Stimulated activated naive CD8-positive, alpha-beta T cell treated with anti-CD3 and anti-CD28 coated beads, Interleukin-15, Interleukin-2, amounts not matched to agents 100 ng/mL and 50 ng/mL, for 24 hours (primary cell): ENCODE measurements around the gene FHAD1.
"Not testable (repeated sequence)": the region's sequence is repeated elsewhere in the genome, so short reads cannot be mapped to it uniquely, and the experiment has no call there.

Source experiments
- H3K27ac Mint-ChIP-seq: one replicate; pipeline ENCODE4 v1.8.0; 2021; ENCODE audit warnings: mild to moderate bottlenecking, mixed read lengths
- H3K27me3 Mint-ChIP-seq: one replicate; pipeline ENCODE4 v1.8.0; 2021; ENCODE audit warnings: mixed read lengths
- H3K36me3 Mint-ChIP-seq: one replicate; pipeline ENCODE4 v1.8.0; 2021; ENCODE audit warnings: low read depth, mixed read lengths
- H3K4me1 Mint-ChIP-seq: one replicate; pipeline ENCODE4 v1.8.0; 2021; ENCODE audit warnings: low read depth, mixed read lengths
- H3K4me3 Mint-ChIP-seq: one replicate; pipeline ENCODE4 v1.8.0; 2021; ENCODE audit warnings: mild to moderate bottlenecking, mixed read lengths
- H3K9me3 Mint-ChIP-seq: one replicate; pipeline ENCODE4 v1.8.0; 2021; ENCODE audit warnings: mixed read lengths

Gene FHAD1

DNA sequence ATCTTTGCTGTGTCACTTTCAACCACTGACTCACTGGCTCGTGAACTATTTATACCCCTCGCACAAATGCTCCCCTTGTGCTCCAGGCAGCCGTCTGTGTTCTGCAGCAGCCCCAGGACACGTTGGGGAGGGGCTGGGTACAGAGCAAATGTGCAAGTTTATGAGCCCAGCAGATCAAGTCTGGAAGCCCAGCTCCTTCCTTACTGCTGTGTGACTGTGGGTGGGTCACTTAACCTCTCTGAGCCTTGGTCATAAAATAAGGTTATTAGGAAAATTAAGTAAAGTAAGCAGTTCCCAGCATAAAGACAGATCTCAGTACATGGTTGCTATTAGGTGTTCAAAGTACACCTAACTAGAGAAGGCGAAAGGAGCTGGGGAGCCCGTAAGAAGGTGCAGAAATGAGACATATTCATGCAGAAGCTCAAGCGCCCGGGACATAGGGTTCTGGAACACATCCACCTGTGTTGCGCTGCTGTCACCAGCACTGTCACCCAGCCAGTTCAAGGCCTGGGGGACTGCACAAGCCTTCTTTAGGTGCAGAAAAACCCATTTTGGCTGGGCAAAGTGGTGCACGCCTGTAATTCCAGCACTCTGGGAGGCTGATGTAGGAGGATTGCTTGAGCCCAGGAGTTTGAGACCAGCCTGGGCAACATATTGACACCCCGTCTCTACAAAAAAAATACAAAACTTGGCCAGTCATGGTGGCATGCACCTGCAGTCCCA, 176.5 kb downstream of the FHAD1 start:
- peaks cover 27% of the 10 kb centered on the region for H3K36me3 Mint-ChIP-seq
- no peak overlapping the region for H3K4me3 Mint-ChIP-seq
- H3K27me3 Mint-ChIP-seq, result no peaks in the 10 kb centered on the region
- H3K4me1 Mint-ChIP-seq, result peaks cover 26% of the 10 kb centered on the region
- no peaks in the 10 kb centered on the region for H3K9me3 Mint-ChIP-seq
- H3K27ac Mint-ChIP-seq, result no peak overlapping the region

DNA sequence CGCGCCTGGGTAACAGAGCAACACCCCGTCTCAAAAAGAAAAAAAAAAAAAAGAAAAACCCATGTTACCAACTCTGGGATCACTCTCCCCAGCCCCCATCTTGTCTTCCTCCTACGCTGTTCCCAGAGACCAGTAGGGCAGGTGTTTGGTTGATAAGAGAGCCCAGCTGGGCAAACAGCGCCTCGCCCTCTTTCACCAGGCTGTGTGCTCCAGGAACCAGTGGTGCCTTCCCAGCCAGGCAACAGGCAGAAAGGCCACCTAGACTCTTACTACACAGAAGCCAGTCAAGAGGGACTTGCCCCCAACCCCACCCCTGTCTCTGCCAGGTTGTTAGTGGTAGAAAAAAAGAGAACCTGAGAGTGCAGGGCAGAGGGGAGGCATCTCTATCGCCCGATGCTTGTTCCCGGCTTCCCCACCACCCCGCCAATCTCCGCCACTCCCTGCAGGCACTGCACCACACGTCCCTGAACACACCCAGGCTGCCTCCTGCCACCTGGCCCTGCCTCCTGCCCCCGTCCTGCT, 177.2 kb downstream of the FHAD1 start:
- peaks cover 21% of the 10 kb centered on the region for H3K4me1 Mint-ChIP-seq
- H3K27ac Mint-ChIP-seq, result peak overlapping the region; percentile 45

DNA sequence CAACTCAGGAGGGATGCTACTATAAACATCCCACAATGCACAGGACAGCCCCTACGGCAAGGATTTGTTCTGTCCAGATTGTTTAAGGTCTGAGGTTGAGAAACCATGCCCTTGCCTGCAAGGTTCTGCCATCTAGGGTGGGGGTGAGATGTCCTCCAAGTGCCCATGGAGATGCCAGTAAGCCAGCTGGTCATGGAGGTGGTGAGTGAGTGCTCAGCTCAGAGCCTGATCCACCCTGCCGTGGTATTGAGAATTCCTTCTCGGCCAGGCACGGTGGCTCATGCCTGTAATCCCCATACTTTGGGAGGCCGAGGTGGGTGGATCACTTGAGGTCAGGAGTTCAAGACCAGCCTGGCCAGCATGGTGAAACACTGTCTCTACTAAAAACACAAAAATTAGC, 178.0 kb downstream of the FHAD1 start:
- Mint-ChIP-seq H3K4me3 (no peak overlapping the region), H3K4me1 (peaks cover 19% of the 10 kb centered on the region), H3K36me3 (peaks cover 24% of the 10 kb centered on the region), H3K27me3 (no peaks in the 10 kb centered on the region), H3K9me3 (no peaks in the 10 kb centered on the region), H3K27ac (no peak overlapping the region)

More for the DNA sequence above, 177.2 kb downstream of the FHAD1 start:
- no peaks in the 10 kb centered on the region for H3K27me3 Mint-ChIP-seq
- peaks cover 27% of the 10 kb centered on the region for H3K36me3 Mint-ChIP-seq
- no peak overlapping the region for H3K4me3 Mint-ChIP-seq
- H3K9me3 Mint-ChIP-seq, result no peaks in the 10 kb centered on the region

DNA sequence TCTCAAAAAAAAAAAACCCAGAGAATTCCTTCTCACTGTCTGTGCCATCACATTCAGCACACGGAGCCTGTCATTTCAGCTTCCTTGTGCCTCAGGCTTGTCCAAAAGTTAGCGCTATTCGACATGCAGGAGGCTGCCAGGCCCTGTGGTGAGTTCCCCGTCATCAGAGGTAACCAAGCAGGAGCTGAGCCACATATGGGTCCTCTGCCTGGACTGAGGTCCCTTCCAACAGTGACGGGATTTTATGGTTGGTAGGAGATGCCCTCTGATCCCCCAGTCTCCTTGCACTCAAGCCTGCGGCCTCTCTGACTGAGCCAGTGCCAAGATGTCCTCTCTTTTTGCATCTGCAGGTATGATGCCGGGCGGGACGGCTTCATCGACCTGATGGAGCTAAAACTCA, 178.5 kb downstream of the FHAD1 start:
- Mint-ChIP-seq H3K4me3 (no peak overlapping the region), H3K36me3 (peaks cover 25% of the 10 kb centered on the region), H3K27ac (no peak overlapping the region)

DNA sequence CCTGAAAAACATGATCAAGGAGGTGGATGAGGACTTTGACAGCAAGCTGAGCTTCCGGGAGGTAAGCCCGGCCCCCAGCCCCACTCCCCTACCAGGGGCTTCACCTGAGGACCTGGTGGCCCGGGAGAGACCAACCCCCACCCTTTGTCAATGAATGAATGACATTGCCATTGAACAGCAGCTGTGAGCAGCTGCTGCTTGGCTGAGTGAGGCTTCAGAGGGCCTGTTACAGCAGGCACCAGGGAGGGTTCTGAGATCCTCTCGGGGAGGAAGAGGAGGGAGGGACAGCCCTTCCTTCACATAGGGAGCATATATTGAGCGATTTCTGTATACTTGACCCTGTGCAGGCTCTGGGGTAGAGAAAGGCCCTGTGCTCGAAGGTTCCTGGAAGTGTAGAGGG, 178.9 kb downstream of the FHAD1 start:
- H3K9me3 Mint-ChIP-seq, result no peaks in the 10 kb centered on the region
- H3K36me3 Mint-ChIP-seq, result peaks cover 22% of the 10 kb centered on the region
- peaks cover 13% of the 10 kb centered on the region for H3K4me1 Mint-ChIP-seq
- H3K27me3 Mint-ChIP-seq, result no peaks in the 10 kb centered on the region
- H3K27ac Mint-ChIP-seq, result peak overlapping the region; percentile 56
- H3K4me3 Mint-ChIP-seq, result no peak overlapping the region

More for the DNA sequence above, 178.5 kb downstream of the FHAD1 start:
- Mint-ChIP-seq H3K9me3 (no peaks in the 10 kb centered on the region), H3K27me3 (no peaks in the 10 kb centered on the region), H3K4me1 (peaks cover 16% of the 10 kb centered on the region)

DNA sequence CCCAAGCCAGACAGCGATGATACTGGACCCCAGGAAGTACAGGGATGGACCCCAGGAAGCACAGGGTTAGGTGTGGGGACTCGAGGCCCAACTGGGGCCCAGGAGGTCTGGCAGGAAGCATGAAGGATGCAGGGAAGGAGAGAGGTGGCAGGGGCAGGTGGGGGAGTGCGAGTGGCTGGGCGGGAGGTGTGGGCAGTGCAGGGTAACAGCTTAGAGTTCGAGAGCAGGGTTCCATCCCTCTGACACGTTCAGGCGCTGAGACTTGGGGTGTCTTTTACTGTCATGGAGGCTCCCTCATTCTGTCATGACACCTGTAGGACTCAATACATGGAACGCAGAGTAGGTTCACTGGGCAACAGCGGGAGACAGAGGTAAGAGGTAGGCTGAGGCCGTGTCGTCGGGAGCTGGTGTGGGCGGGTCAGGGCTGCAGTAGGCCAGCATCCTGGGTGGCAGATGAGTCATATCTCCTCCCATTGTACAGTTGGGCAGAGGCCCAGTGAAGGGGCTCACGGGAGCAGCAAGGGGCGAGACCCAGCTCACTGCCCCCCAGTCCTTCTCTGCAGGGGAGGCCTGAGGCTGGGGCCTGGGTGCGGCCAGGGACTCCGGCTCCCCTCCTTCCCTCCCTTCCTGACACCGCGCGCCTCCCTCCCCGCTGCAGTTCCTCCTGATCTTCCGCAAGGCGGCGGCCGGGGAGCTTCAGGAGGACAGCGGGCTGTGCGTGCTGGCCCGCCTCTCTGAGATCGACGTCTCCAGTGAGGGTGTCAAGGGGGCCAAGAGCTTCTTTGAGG, 179.7 kb downstream of the FHAD1 start:
- Mint-ChIP-seq H3K36me3 (peaks cover 19% of the 10 kb centered on the region), H3K9me3 (no peaks in the 10 kb centered on the region), H3K27me3 (no peaks in the 10 kb centered on the region), H3K4me1 (peaks cover 10% of the 10 kb centered on the region), H3K4me3 (no peak overlapping the region), H3K27ac (peak overlapping the region; percentile 65)

DNA sequence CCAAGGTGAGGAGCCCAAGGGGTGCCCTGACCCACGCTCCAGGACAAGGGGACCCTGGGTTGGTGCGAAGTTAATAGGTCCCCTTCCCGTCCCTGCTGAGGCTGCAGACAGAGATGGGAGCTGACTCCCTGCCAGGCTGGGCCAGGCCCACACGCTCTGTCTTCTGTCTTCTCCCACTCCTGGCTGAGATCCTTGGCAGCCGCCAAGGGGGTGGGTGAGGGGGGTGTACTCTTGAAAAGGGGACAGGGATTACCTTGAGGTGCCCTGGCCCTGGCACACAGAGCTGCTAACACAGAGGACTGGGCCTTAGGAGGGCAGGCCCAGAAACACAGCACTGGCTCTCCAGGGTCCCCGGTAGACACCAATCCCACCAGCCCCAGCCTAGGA, 180.2 kb downstream of the FHAD1 start:
- Mint-ChIP-seq H3K27me3 (no peaks in the 10 kb centered on the region), H3K9me3 (no peaks in the 10 kb centered on the region), H3K4me1 (peaks cover 8% of the 10 kb centered on the region), H3K27ac (no peak overlapping the region), H3K36me3 (peaks cover 17% of the 10 kb centered on the region), H3K4me3 (no peak overlapping the region)

DNA sequence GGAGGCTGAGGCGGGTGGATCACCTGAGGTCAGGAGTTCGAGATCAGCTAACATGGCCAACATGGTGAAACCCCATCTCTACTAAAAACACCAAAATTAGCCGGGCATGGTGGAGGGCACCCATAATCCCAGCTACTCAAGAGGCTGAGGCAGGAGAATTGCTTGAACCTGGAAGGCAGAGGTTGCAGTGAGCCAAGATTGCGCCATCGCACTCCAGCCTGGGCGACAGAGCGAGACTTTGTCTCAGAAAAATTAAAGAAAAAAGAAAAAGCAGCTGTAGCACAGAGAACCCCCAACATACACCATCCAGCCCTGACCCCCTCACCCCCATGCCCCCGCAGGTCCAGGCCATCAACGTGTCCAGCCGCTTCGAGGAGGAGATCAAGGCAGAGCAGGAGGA, 181.2 kb downstream of the FHAD1 start:
- not testable (repeated sequence) for H3K27ac Mint-ChIP-seq
- peaks cover 17% of the 10 kb centered on the region for H3K36me3 Mint-ChIP-seq

DNA sequence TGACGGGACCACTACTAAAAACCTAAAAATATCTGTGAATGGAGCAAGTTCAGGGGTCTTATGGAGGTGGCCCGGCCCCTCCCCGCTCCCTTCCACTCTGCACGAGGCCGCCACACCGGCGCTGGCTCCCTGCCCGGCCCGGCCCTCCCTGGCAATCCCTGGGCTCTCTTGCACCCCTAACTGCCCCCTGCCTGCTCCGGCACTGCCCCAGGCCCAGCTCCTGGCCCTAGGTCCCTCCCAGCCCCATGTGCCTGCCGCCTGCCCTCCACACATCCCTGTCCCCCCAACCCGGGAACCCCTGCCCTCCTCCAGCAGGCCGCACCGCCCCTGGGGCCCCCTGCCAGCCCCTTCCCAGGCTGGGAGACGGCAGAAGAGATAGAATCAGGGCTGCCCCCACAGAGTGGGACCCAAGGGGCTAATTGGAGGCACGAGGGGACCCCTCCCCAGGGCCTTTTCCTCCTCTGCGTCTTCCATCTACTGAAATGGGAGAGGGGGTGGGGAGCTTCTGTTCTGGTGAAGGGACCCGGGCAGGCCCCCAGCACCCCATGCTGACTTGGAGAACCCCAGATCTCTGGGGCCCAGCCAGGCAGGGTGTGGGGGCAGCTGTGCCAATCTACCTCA, 181.9 kb downstream of the FHAD1 start:
- Mint-ChIP-seq H3K9me3 (no peaks in the 10 kb centered on the region), H3K27ac (no peak overlapping the region), H3K36me3 (peaks cover 17% of the 10 kb centered on the region), H3K27me3 (no peaks in the 10 kb centered on the region), H3K4me3 (no peak overlapping the region), H3K4me1 (peaks cover 8% of the 10 kb centered on the region)

More for the DNA sequence above, 181.2 kb downstream of the FHAD1 start:
- not testable (repeated sequence) for H3K27me3 Mint-ChIP-seq, H3K4me3 Mint-ChIP-seq, H3K9me3 Mint-ChIP-seq, H3K4me1 Mint-ChIP-seq

DNA sequence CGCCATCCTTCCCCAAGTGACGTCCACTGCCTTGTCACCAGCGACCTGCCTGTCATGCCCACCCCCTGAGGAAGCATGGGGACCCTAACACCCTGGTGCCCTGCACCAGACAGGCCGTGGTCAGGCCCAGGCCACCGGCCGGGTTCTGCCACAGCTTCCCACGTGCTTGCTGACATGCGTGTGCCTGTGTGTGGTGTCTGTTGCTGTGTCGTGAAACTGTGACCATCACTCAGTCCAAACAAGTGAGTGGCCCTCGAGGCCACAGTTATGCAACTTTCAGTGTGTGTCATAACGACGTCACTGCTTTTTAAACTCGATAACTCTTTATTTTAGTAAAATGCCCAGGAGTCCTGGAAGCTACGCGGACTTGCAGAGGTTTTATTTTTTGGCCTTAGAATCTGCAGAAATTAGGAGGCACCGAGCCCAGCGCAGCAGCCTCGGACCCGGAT, 182.7 kb downstream of the FHAD1 start:
- Mint-ChIP-seq H3K36me3 (peaks cover 17% of the 10 kb centered on the region), H3K9me3 (no peaks in the 10 kb centered on the region), H3K27me3 (no peaks in the 10 kb centered on the region), H3K4me3 (no peak overlapping the region), H3K27ac (no peak overlapping the region), H3K4me1 (peaks cover 8% of the 10 kb centered on the region)

DNA sequence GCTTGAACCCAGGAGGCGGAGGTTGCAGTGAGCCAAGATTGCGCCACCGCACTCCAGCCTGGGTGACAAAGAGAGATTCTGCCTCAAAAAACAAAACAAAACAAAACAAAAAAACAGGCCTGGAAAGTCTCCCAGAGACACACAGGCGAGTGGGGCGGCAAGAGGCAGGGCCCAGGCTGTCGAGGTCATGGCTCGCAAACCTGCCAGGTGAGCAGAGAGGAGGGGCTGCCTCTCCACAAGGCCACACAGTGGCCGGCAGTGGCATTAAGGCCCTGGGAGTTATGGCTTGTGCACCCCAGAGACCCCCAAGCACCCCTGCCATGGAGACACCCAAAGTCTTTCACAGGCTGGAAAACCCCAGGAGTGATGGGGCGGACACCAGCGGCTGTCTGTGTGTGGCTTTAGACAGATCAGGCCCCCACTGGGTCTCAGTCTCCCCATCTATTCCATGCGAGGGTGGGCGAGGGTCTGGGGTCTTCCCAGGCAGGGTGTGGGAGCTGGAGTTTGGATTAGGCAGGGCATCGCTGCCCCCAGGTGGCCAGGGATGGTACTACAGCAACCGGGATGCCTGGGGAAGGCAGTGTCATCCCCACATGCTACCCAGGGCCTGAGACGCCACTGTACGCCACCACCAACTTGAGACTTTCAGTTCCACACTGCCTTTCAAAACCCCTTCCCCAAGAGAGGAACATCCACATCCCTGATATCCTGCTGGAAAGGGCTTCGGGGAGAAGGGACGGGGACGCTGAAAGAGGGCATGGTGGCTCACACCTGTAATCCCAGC, 184.0 kb downstream of the FHAD1 start:
- Mint-ChIP-seq H3K27me3 (no peaks in the 10 kb centered on the region), H3K27ac (no peak overlapping the region), H3K9me3 (no peaks in the 10 kb centered on the region), H3K4me3 (no peak overlapping the region), H3K4me1 (peaks cover 8% of the 10 kb centered on the region), H3K36me3 (peaks cover 16% of the 10 kb centered on the region)

DNA sequence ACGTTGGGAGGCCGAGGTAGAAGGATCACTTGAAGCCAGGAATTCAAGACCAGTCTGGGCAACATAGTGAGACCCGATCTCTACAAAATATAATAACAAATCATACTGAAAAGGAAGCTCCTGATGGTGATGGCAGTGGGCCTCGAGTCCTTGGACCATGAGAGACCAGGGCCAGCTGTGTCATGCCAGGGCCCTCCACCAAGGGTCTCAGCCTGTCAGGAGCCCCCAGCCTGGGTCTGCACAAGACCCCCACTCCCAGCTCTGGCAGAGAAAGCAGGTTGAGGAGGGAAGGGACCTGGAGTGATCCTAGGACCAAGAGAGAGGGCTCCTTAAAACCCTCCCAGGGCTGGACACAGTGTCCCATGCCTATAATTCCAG, 184.5 kb downstream of the FHAD1 start:
- Mint-ChIP-seq H3K27me3 (no peaks in the 10 kb centered on the region), H3K4me1 (peaks cover 2% of the 10 kb centered on the region), H3K4me3 (no peak overlapping the region), H3K36me3 (peaks cover 10% of the 10 kb centered on the region), H3K27ac (no peak overlapping the region), H3K9me3 (no peaks in the 10 kb centered on the region)

DNA sequence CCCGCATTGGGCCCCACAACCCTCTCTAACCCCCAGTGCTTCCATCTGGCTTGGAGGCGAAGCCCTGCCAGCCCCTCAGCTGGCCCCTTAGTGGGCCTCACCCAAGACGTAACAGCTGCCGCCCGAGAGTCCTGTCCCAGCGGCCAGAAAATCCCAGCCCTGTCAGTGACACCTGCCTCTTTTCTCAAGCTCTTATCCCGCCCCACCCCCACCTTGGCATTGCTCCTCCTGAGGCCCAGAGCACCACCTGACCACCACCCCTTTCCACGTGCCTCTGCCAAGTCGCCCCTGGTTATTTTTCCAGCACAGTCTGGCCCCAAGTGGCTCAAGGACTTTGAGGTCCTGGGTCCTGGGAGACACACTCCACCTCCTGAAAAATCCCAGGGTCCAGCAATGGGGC, 185.3 kb downstream of the FHAD1 start:
- peaks cover 8% of the 10 kb centered on the region for H3K36me3 Mint-ChIP-seq
- no peaks in the 10 kb centered on the region for H3K4me1 Mint-ChIP-seq
- no peak overlapping the region for H3K27ac Mint-ChIP-seq
- no peaks in the 10 kb centered on the region for H3K9me3 Mint-ChIP-seq
- no peaks in the 10 kb centered on the region for H3K27me3 Mint-ChIP-seq
- H3K4me3 Mint-ChIP-seq, result no peak overlapping the region

DNA sequence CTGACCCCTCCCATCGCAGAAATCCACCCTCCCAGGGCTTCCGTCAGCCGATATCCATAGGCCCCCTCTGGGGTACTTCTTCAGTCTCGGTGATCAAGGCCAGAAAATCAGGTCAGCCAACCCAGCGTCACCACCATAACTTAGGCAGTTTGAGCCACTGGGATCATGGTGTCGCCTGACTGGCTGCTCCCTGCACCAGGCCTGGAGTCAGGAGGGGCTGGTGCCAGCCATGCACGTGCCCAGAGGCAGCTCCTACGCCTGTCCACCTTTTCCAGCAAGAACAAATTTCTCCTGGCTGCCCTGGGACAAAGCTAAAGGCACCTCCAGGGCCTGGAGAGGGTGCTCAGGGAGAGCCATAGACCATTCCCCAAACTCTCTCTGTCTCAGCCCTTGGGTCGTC, 186.4 kb downstream of the FHAD1 start:
- no peaks in the 10 kb centered on the region for H3K27me3 Mint-ChIP-seq
- no peak overlapping the region for H3K27ac Mint-ChIP-seq
- H3K4me3 Mint-ChIP-seq, result no peak overlapping the region
- no peaks in the 10 kb centered on the region for H3K9me3 Mint-ChIP-seq
- H3K4me1 Mint-ChIP-seq, result no peaks in the 10 kb centered on the region
- peaks cover 4% of the 10 kb centered on the region for H3K36me3 Mint-ChIP-seq
